Chondrocyte (in vitro differentiated cells): ENCODE measurements around the gene NXF1. TPM values are rescaled to one million over a fixed set of nuclear protein-coding genes. Genes with fewer than 3 reads are reported as not detected.

Experiments used
- DNase-seq: peaks from one replicate; pipeline ENCODE4 v3.0.0; 2021; ENCODE audit warnings: mixed read lengths, low spot score
- H3K27ac Mint-ChIP-seq: one replicate; pipeline ENCODE4 v1.8.0; 2021; ENCODE audit warnings: mild to moderate bottlenecking, moderate library complexity, mixed read lengths; ENCODE audit not compliant: unreplicated experiment
- H3K27me3 Mint-ChIP-seq: 2 replicates; pipeline ENCODE4 v1.8.0; 2021; ENCODE audit warnings: low read depth, mixed read lengths
- H3K36me3 Mint-ChIP-seq: 2 replicates; pipeline ENCODE4 v1.8.0; 2021; ENCODE audit warnings: low read depth, mixed read lengths
- H3K4me1 Mint-ChIP-seq: 2 replicates; pipeline ENCODE4 v1.8.0; 2021; ENCODE audit warnings: low read depth, mild to moderate bottlenecking, mixed read lengths
- H3K4me3 Mint-ChIP-seq: one replicate; pipeline ENCODE4 v1.8.0; 2021; ENCODE audit warnings: mild to moderate bottlenecking, moderate library complexity, mixed read lengths; ENCODE audit not compliant: unreplicated experiment
- H3K9me3 Mint-ChIP-seq: 2 replicates; pipeline ENCODE4 v1.8.0; 2021; ENCODE audit warnings: low read depth, mixed read lengths
- CTCF ChIP-seq: fragments of 200-600 bp; sonication (generic); IDR thresholded peaks from 2 replicates; pipeline ENCODE4 v1.5.0; 2021; ENCODE audit warnings: antibody characterized with exemption, mild to moderate bottlenecking, moderate library complexity
- total RNA-seq: library from RNA; stranded (reverse); gene quantifications from 3 replicates; pipeline ENCODE4 v1.2.1, GENCODE V29; 2021

The NXF1 gene
- total RNA-seq, 1 donor from 2014 or later = 51.3 TPM

DNA sequence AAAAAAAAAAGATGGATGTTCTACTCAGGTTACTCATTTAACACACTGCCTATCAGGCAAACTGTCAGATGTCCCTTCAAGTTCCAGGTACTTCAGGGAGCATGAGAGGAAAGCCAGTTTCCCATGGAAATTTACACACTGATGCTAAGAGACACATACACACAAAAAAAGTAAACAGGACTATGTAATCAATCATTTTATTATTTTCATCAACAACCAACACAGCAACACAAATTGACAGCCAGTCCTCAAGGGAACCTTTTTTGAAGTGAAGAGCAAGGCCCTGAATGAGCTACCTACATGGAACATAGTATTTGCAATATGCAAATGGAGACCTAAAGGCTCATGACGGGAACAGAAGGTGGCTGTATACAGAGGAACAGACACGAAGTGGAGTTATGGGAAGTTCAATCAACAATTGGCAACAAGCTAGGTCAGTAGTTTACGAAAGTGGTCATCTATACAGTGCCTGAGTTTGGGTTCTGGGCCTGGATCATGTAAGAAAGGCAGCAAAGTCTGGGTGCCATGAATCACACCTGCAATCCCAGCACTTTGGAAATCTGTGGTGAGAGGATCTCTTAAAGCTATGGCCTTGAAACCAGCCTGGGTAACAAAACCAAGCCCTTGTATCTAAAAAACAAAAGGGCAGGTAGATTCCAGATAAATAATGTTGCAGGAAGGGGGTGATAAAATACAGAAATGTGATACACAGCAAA lies 46.7 kb upstream of the NXF1 start:
- H3K9me3 Mint-ChIP-seq = no peaks in the 10 kb centered on the region
- no peaks in the 10 kb centered on the region for H3K27me3 Mint-ChIP-seq
- peaks cover 31% of the 10 kb centered on the region for H3K36me3 Mint-ChIP-seq
- peaks cover 42% of the 10 kb centered on the region for H3K4me1 Mint-ChIP-seq
- H3K27ac Mint-ChIP-seq = peak overlapping the region; percentile 41
- H3K4me3 Mint-ChIP-seq = no peak overlapping the region
- DNase-seq = no peak
- TF ChIP-seq CTCF = no peak

DNA sequence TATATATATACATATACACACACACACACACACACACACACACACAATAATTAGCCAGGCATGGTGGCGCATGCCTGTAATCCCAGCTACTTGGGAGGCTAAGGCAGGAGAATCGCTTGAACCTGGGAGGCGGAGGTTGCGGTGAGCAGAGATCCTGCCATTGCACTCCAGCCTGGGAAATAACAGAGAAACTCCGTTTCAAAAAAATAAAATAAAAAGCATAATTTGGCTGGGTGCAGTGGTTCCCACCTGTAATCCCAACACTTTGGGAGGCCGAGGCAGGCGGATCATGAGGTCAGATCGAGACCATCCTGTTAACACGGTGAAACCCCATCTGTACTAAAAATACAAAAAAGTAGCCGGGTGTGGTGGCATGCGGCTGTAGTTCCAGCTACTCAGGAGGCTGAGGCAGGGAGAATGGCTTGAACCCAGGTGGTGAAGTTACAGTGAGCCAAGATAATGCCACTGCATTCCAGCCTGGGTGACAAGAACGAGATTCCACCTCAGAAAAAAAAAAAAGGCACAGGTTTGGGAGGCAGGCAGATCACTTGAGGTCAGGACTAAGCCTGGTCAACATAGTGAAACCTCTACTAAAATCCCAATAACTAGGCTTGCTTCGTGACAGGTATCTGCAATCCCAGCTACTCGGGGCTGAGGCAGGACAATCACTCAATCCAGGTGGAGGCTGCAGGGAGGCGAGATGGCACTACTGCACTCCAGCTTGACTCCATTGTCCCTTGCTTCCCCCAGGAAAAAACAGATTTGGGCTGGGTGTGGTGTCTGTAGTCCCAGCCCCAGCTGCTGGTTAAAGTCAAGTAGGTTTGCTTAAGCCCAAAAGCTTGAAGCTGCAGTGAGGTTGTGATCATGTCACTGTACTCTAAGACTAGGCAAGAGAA lies 45.9 kb upstream of the NXF1 start:
- H3K4me3 Mint-ChIP-seq = no peak overlapping the region
- H3K9me3 Mint-ChIP-seq = no peaks in the 10 kb centered on the region
- no peak for TF ChIP-seq CTCF
- peaks cover 31% of the 10 kb centered on the region for H3K36me3 Mint-ChIP-seq
- H3K4me1 Mint-ChIP-seq = peaks cover 35% of the 10 kb centered on the region
- no peaks in the 10 kb centered on the region for H3K27me3 Mint-ChIP-seq
- DNase-seq = no peak
- peak overlapping the region; percentile 22 for H3K27ac Mint-ChIP-seq

- no peaks in the 10 kb centered on the region for H3K9me3 Mint-ChIP-seq
- no peaks in the 10 kb centered on the region for H3K27me3 Mint-ChIP-seq
- no peak for DNase-seq
- H3K36me3 Mint-ChIP-seq = peaks cover 9% of the 10 kb centered on the region
- H3K27ac Mint-ChIP-seq = no peak overlapping the region
- H3K4me1 Mint-ChIP-seq = peaks cover 10% of the 10 kb centered on the region
- TF ChIP-seq CTCF = no peak
- no peak overlapping the region for H3K4me3 Mint-ChIP-seq
Measured at GRCh38 chr11:62847767-62848314, 42.6 kb upstream of the NXF1 start.

GRCh38 chr11:62846177-62846576 lies 40.9 kb upstream of the NXF1 start:
- Mint-ChIP-seq H3K9me3 (no peaks in the 10 kb centered on the region), H3K4me3 (no peak overlapping the region), H3K27me3 (no peaks in the 10 kb centered on the region), H3K4me1 (no peaks in the 10 kb centered on the region), H3K36me3 (no peaks in the 10 kb centered on the region), H3K27ac (no peak overlapping the region)
- DNase-seq = no peak
- no peak for TF ChIP-seq CTCF

GRCh38 chr11:62844154-62844553 lies 38.9 kb upstream of the NXF1 start:
- no peak for DNase-seq
- Mint-ChIP-seq H3K36me3 (no peaks in the 10 kb centered on the region), H3K27ac (no peak overlapping the region), H3K9me3 (no peaks in the 10 kb centered on the region), H3K4me3 (no peak overlapping the region), H3K27me3 (no peaks in the 10 kb centered on the region), H3K4me1 (peaks cover 13% of the 10 kb centered on the region)
- no peak for TF ChIP-seq CTCF
